ENCODE data around the gene STOML3. TPM values are rescaled to one million over a fixed set of nuclear protein-coding genes. Genes with fewer than 3 reads are reported as not detected.

Gene STOML3
- total RNA-seq, 4 donors from 2014 or later: not detected

GRCh38 chr13:38951525-38952313 lies 38.9 kb downstream of the STOML3 start:
- no peak overlapping the region for H3K27ac ChIP-seq
- no peaks in the 10 kb centered on the region for H3K36me3 ChIP-seq
- no peak for ATAC-seq
- no peak overlapping the region for H3K4me3 ChIP-seq
- no peaks in the 10 kb centered on the region for H3K27me3 ChIP-seq
- 33 to 56% methylated on average over 8 to 9 of the region's 9 CpGs for WGBS, 2 donors (ENCODE audit: low coverage in 1 of 2)
- peaks cover 0 to 8% (median 0%) of the 10 kb centered on the region in 3 donors for H3K4me1 ChIP-seq
- H3K9me3 ChIP-seq: no peaks in the 10 kb centered on the region
- TF ChIP-seq EP300 (IDR thresholded peaks at IDR 0.05) (no peak), CTCF (IDR thresholded peaks at IDR 0.05) (no peak), POLR2AphosphoS5 (IDR thresholded peaks at IDR 0.05) (no peak), POLR2A (IDR thresholded peaks at IDR 0.05) (no peak)

- no peak for ATAC-seq
- no peaks in the 10 kb centered on the region for H3K9me3 ChIP-seq
- H3K4me1 ChIP-seq: peaks cover 0 to 8% (median 0%) of the 10 kb centered on the region in 3 donors
- no peak overlapping the region for H3K4me3 ChIP-seq
- no peaks in the 10 kb centered on the region for H3K36me3 ChIP-seq
- no peak overlapping the region for H3K27ac ChIP-seq
- WGBS, 2 donors (ENCODE audit: low coverage in 1 of 2): 38 to 45% methylated on average over 1 to 3 of the region's 3 CpGs
- no peaks in the 10 kb centered on the region for H3K27me3 ChIP-seq
- no peak for TF ChIP-seq POLR2A (IDR thresholded peaks at IDR 0.05)
- no peak for TF ChIP-seq EP300 (IDR thresholded peaks at IDR 0.05)
Measured at GRCh38 chr13:38950987-38951386, 39.6 kb downstream of the STOML3 start.

- 76% methylated on average over 3 of the region's 3 CpGs; no CpG with 5 or more reads in 1 of the 2 donors for WGBS, 2 donors (ENCODE audit: low coverage in 1 of 2)
- no peaks in the 10 kb centered on the region for H3K9me3 ChIP-seq
- TF ChIP-seq EP300 (IDR thresholded peaks at IDR 0.05) (no peak), POLR2A (IDR thresholded peaks at IDR 0.05) (no peak), POLR2AphosphoS5 (IDR thresholded peaks at IDR 0.05) (no peak), CTCF (IDR thresholded peaks at IDR 0.05) (no peak)
- H3K4me3 ChIP-seq: no peak overlapping the region
- no peak for ATAC-seq
- H3K36me3 ChIP-seq: no peaks in the 10 kb centered on the region
- H3K27ac ChIP-seq: no peak overlapping the region
- no peaks in the 10 kb centered on the region for H3K27me3 ChIP-seq
- H3K4me1 ChIP-seq: peaks cover 0 to 8% (median 0%) of the 10 kb centered on the region in 3 donors
Measured at GRCh38 chr13:38947054-38947453, 43.6 kb downstream of the STOML3 start.

- no peak for ATAC-seq
- WGBS, 2 donors (ENCODE audit: low coverage in 1 of 2): 38 to 47% methylated on average over 2 to 3 of the region's 3 CpGs
- TF ChIP-seq POLR2A (IDR thresholded peaks at IDR 0.05) (no peak), POLR2AphosphoS5 (IDR thresholded peaks at IDR 0.05) (no peak), CTCF (IDR thresholded peaks at IDR 0.05) (no peak)
- H3K4me3 ChIP-seq: no peak overlapping the region
- H3K4me1 ChIP-seq: peaks cover 0 to 8% (median 0%) of the 10 kb centered on the region in 3 donors
- H3K27ac ChIP-seq: no peak overlapping the region
- H3K36me3 ChIP-seq: no peaks in the 10 kb centered on the region
- no peaks in the 10 kb centered on the region for H3K9me3 ChIP-seq
- H3K27me3 ChIP-seq: no peaks in the 10 kb centered on the region
Measured at GRCh38 chr13:38944219-38944618, 46.4 kb downstream of the STOML3 start.

- TF ChIP-seq POLR2AphosphoS5 (IDR thresholded peaks at IDR 0.05) (no peak), POLR2A (IDR thresholded peaks at IDR 0.05) (no peak), CTCF (IDR thresholded peaks at IDR 0.05) (no peak), EP300 (IDR thresholded peaks at IDR 0.05) (no peak)
- no peaks in the 10 kb centered on the region for H3K36me3 ChIP-seq
- no peaks in the 10 kb centered on the region for H3K9me3 ChIP-seq
- peaks cover 0 to 8% (median 0%) of the 10 kb centered on the region in 3 donors for H3K4me1 ChIP-seq
- ATAC-seq: no peak
- no peak overlapping the region for H3K4me3 ChIP-seq
- no peaks in the 10 kb centered on the region for H3K27me3 ChIP-seq
- H3K27ac ChIP-seq: no peak overlapping the region
- 61 to 65% methylated on average over 2 of the region's 2 CpGs for WGBS, 2 donors (ENCODE audit: low coverage in 1 of 2)
Measured at GRCh38 chr13:38943231-38943630, 47.4 kb downstream of the STOML3 start.

Measured in gastroesophageal sphincter (tissue), 4 donors.